Uterus (tissue), 4 donors: ENCODE data around the gene CAMTA1. TPM values are rescaled to one million over a fixed set of nuclear protein-coding genes. Genes with fewer than 3 reads are reported as not detected.

Experiments
- DNase-seq, 2 donors: peaks; one replicate each; pipeline ENCODE4 v3.0.0-alpha.2; 2019 to 2020
- H3K27ac ChIP-seq, 2 donors: fragments of 200-600 bp; sonication (generic); 1 replicate in 1 of 2; 2 replicates in 1 of 2; pipeline ENCODE4 v1.5.1; 2016 to 2018
- H3K27me3 ChIP-seq, 2 donors: fragments of 200-600 bp; sonication (generic); one replicate each; pipeline ENCODE4 v1.5.1; 2018 to 2019; ENCODE audit warnings: control low read depth in 1 of 2
- H3K36me3 ChIP-seq, 2 donors: fragments of 200-600 bp; sonication (generic); one replicate each; pipeline ENCODE4 v1.5.1; 2019; ENCODE audit warnings: control low read depth in 1 of 2
- H3K4me1 ChIP-seq, 2 donors: fragments of 200-600 bp; sonication (generic); one replicate each; pipeline ENCODE4 v1.5.1; 2018 to 2019; ENCODE audit warnings: control low read depth in 1 of 2
- H3K4me3 ChIP-seq, 2 donors: fragments of 200-600 bp; sonication (generic); 1 replicate in 1 of 2; 2 replicates in 1 of 2; pipeline ENCODE4 v1.5.1; 2018 to 2019; ENCODE audit warnings: mild to moderate bottlenecking in 1 of 2
- H3K9me3 ChIP-seq, 2 donors: fragments of 200-600 bp; sonication (generic); one replicate each; pipeline ENCODE4 v1.5.1; 2019; ENCODE audit warnings: control low read depth in 1 of 2
- CTCF ChIP-seq, 4 experiments: fragments of 200-600 bp in 2 of 4; fragments of 450-650 bp in 2 of 4; sonication (generic) in 2 of 4; IDR thresholded peaks; one replicate each; pipeline ENCODE4 v1.5.1; 2016 to 2019; ENCODE audit warnings: antibody characterized with exemption in 4 of 4, mild to moderate bottlenecking in 2 of 4, moderate library complexity in 1 of 4
- POLR2A ChIP-seq, 2 donors: fragments of 450-650 bp; IDR thresholded peaks; one replicate each; pipeline ENCODE4 v1.6.1; 2016; ENCODE audit warnings: antibody characterized with exemption in 2 of 2, mild to moderate bottlenecking in 1 of 2, moderate library complexity in 1 of 2
- intact Hi-C: fragments of 100-400 bp; cut with DNase I; formaldehyde crosslinking; loops from one replicate; pipeline ENCODE4 v1.15.1; 2023; ENCODE audit warnings: low total_unique reads
- total RNA-seq, 4 donors: library from RNA; depleted of rRNA in 3 of 4; stranded (reverse); fragments of >200 nt in 3 of 4; gene quantifications; one replicate each; pipeline versions ENCODE4 v1.1.0 to v1.2.4, GENCODE V29; 2014 to 2023
- donor health status: DM: yes; HTN: yes; CAD: no.

CAMTA1 gene
- total RNA-seq, 4 donors from 2014 or later: 29.7 to 427 (median 64.8) TPM

- no peak overlapping the region for H3K4me3 ChIP-seq
- no peak overlapping the region for H3K27ac ChIP-seq
- H3K4me1 ChIP-seq: peaks cover 0 to 18% of the 10 kb centered on the region in 2 donors
- TF ChIP-seq CTCF (IDR thresholded peaks at IDR 0.05) (no peak), POLR2A (IDR thresholded peaks at IDR 0.05) (no peak)
- no peaks in the 10 kb centered on the region for H3K27me3 ChIP-seq
- no peaks in the 10 kb centered on the region for H3K9me3 ChIP-seq
- no peaks in the 10 kb centered on the region for H3K36me3 ChIP-seq
- peak in 1 of 2 donors; percentile 8 for DNase-seq
- intact Hi-C loops: no loop called here
Observed at GRCh38 chr1:7385471-7386225, 600.4 kb downstream of the CAMTA1 start.

- TF ChIP-seq POLR2A (IDR thresholded peaks at IDR 0.05) (no peak), CTCF (IDR thresholded peaks at IDR 0.05) (no peak)
- peaks cover 0 to 18% of the 10 kb centered on the region in 2 donors for H3K4me1 ChIP-seq
- H3K36me3 ChIP-seq: no peaks in the 10 kb centered on the region
- no peaks in the 10 kb centered on the region for H3K9me3 ChIP-seq
- no peak overlapping the region for H3K27ac ChIP-seq
- no peak overlapping the region for H3K4me3 ChIP-seq
- no peaks in the 10 kb centered on the region for H3K27me3 ChIP-seq
- peak in 1 of 2 donors; percentile 12 for DNase-seq
- intact Hi-C loops: no loop called here
Observed at GRCh38 chr1:7386226-7387052, 601.2 kb downstream of the CAMTA1 start.

GRCh38 chr1:7387053-7387927 lies 602.0 kb downstream of the CAMTA1 start:
- Histone ChIP-seq H3K36me3 (no peaks in the 10 kb centered on the region), H3K9me3 (no peaks in the 10 kb centered on the region), H3K27me3 (no peaks in the 10 kb centered on the region), H3K27ac (no peak overlapping the region), H3K4me1 (peaks cover 0 to 18% of the 10 kb centered on the region in 2 donors), H3K4me3 (no peak overlapping the region)
- DNase-seq: peak in 1 of 2 donors; percentile 8
- intact Hi-C loops: no loop called here
- TF ChIP-seq CTCF (IDR thresholded peaks at IDR 0.05) (no peak), POLR2A (IDR thresholded peaks at IDR 0.05) (no peak)

GRCh38 chr1:7388141-7388487 lies 602.9 kb downstream of the CAMTA1 start:
- H3K4me3 ChIP-seq: no peak overlapping the region
- no peaks in the 10 kb centered on the region for H3K9me3 ChIP-seq
- TF ChIP-seq POLR2A (IDR thresholded peaks at IDR 0.05): no peak
- TF ChIP-seq CTCF (IDR thresholded peaks at IDR 0.05): no peak
- no peaks in the 10 kb centered on the region for H3K36me3 ChIP-seq
- peak overlapping the region; percentile 45 to 61 for H3K27ac ChIP-seq
- peak in 1 of 2 donors; percentile 35 for DNase-seq
- H3K4me1 ChIP-seq: peaks cover 0 to 18% of the 10 kb centered on the region in 2 donors
- no peaks in the 10 kb centered on the region for H3K27me3 ChIP-seq
- intact Hi-C loops: no loop called here
